GM18868 (cell line): ENCODE data around the gene SIN3A.
"Not testable (repeated sequence)": the region's sequence is repeated elsewhere in the genome, so short reads cannot be mapped to it uniquely, and the experiment has no call there.

ENCODE experiments used
- ATAC-seq: cut with Tn5 transposase; IDR thresholded peaks from one replicate; pipeline ENCODE4 v1.9.1; 2021; ENCODE audit warnings: mild to moderate bottlenecking, moderate library complexity; ENCODE audit not compliant: unreplicated experiment

SIN3A gene

GRCh38 chr15:75451674-75452363 lies at the start of gene SIN3A:
Gene SIN3A, minus strand, starts transcription at chr15:75451690. Its CDS starts 21,315 bp downstream, at chr15:75430375.
- peak; percentile 43 for ATAC-seq

DNA sequence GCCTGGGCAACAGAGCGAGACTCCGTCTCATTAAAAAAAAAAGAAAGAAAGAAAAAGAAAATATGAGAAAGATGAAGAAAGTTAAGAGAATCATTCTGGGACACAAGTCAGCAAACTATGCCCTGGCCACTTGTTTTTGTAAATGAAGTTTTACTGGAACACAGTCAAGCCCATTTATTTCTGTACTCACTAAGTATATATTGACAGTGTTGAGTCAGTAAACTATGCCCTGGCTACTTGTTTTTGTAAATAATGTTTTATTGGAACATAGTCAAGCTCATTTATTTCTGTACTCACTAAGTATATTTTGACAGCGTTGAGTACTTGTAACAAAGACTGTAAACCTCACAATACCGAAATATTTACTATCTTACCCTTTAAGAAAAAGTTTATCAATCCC lies 42.2 kb upstream of the SIN3A start:
- no peak for ATAC-seq

- no peak for ATAC-seq
Measured at GRCh38 chr15:75483961-75484360, 32.5 kb upstream of the SIN3A start.

DNA sequence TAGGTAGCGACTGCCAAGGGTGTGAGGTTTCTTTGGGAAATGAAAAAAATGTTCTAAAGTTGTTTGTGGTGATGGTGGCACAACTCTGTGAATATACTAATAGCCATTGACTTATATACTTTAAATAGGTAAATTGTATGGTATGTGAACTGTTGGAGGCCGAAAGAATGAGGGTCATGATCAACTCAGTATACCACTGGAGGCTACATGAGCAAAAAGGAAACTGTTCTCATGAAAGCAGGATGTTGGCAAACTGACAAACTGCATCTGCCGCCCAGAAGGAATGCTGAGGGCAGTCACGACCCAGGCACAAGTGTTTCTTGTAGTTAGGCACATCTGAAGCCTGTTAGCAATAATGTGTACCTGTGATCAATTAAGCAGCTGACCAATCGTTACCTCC lies 32.1 kb upstream of the SIN3A start:
- ATAC-seq = not testable (repeated sequence)

GRCh38 chr15:75483106-75483505 lies 31.6 kb upstream of the SIN3A start:
- ATAC-seq = no peak

GRCh38 chr15:75480463-75480862 lies 29.0 kb upstream of the SIN3A start:
- ATAC-seq = not testable (repeated sequence)

- no peak for ATAC-seq
Measured at GRCh38 chr15:75479670-75480069, 28.2 kb upstream of the SIN3A start.

DNA sequence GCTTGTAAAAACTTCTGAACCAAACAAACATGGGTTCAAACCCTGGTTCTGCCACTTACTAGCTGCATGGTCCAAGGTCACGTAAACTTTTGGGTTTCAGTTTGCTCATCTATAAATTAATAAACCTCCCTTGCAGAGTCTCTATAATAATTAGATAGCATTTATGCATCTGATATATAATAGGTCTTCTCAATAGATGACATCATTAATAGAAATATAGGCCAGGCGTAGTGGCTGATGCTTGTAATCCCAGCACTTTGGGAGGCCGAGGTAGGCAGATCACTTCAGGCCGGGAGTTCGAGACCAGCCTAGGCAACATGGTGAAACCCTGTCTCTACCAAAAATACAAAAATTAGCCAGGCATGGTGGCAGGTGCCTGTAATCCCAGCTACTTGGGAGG lies 25.6 kb upstream of the SIN3A start:
- ATAC-seq = not testable (repeated sequence)

GRCh38 chr15:75468913-75469598 lies 17.6 kb upstream of the SIN3A start:
- no peak for ATAC-seq

GRCh38 chr15:75460646-75461045 lies 9.2 kb upstream of the SIN3A start:
- ATAC-seq = no peak

GRCh38 chr15:75459581-75459980 lies 8.1 kb upstream of the SIN3A start:
- ATAC-seq = no peak

- no peak for ATAC-seq
Measured at GRCh38 chr15:75456710-75457109, 5.2 kb upstream of the SIN3A start.

DNA sequence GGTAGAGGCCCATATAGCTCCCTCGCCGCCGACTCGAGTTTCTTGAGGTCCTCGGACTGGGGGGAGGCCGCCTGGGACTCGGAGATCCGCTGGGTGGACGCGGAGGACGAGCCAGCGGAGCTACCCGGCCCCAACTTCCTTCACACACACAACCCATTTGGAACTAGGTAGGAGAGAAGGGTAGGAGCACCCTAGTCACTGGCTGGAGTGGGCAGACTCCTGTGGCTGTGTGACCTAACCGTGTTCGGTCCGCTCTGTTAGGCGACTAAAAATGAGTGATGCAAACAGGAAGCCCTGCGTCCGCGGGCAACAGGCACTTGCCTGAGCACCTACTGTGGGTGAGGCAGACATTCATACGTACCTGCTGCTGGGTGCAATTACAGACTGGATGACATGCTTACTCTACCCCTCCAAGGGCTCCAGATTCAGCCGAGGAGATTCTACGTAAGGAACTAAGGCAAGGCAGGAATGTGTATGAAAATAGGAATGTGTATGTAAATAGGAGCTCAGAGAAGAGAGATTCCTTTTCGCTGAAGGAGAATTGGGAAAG lies 4.6 kb upstream of the SIN3A start:
- ATAC-seq = no peak

DNA sequence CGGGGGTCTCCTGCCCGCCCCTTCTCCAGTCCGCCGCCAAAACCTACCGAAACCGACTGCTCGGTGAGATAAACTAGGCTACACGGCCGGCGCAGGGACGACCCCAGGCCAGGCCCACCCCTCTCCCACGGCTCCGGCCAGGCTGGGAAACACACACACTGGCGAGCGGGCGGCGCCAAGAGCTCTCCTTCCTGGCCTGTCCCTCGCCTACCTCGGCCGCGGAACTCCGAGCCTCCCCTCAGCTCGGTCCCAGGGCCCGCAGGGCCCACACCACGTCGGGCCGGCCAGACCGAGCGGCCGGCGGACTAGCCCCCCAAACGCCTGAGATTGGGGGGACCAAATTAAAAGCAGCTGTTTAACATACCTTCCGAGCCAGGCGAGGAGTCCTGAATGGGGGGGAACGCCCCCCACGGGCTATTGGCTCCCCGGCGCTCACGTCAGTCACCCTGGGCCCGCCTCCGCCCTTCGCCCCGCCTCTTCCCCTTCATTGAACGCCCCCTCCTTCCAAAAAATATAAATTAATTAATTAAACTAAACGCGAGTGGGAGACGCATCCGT lies 4.0 kb upstream of the SIN3A start:
- no peak for ATAC-seq

- no peak for ATAC-seq
Measured at GRCh38 chr15:75454471-75455378, 3.2 kb upstream of the SIN3A start.

DNA sequence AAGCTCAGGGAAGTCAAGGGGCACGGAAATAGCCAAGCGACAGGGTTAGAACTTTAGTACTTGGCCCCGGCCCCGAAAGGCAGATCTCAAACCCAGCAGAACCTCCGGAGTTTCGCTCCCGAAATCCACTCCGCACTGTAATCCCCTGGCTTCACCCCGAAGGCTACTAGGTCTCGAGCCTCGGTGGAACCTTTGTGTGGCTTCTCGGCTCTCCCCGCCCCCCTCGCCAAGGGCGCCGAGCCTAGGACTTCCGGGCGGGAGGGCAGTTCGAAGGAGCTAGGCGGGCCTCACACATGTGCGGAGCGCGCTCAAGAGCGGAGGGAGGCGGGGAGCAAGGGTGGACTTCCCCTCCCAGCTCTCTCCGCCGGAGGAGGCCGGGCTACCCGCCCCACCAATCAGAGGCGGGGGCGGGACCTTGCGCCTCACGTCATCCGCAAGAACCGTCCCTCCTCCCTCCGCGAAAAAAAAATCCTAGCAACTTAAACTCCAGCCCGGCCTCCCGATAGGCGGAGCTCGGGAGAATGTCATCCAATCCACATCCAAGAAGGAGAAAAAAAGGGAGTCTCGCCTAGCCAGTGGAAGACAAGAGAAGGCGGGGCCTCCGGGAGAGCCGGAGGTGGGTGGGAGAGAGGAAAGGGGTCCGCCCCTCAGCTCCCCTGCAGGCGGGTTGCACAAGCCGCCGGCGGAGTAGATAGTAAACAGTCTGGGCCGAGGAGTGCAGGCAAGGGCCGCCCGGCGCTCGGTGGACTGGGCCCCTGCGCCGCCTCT lies 2.4 kb upstream of the SIN3A start:
- peak; percentile 28 for ATAC-seq

DNA sequence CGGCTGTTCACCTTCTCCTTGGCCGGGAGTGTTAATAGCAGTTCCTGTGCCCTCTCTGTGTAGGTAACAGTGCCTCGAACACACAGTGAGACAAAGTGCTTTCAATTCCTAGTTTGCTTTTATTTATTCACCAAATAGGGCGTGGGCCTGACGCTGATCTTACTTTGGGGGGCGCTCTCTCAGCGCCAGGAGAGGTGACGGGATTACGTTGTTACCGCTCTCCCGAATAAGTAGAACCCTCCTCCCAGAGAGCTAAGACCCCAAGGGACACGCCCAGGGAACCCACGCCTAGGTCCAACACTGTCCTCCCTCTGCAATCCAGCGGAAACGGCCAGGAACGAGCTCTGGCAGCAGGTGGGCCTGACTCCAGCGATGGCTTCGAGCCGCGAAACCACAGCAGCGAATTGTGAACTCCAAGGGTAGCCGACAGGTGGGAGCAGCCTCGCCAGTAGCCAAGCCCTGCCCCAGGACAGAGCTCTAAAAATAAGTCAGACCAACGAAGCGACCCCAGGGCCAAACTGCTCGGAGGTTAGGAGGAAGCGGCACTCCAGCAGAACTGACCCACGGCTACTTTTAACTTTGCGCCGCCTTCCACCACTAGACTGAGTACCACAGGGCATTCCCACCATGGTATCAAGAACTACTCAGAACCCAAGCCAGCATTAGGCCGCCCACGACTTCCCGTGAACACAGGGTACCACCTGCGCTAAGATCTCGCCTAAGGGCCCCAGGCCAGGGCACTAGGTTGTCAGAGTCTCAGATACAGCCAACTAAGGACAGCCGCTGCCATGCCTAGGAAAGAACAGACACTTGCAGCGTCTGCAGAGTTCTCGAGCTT lies 1.6 kb upstream of the SIN3A start:
- ATAC-seq = no peak

GRCh38 chr15:75452364-75452864 lies 924 bp upstream of the SIN3A start:
- no peak for ATAC-seq

- ATAC-seq = no peak
Measured at GRCh38 chr15:75451202-75451673, 252 bp downstream of the SIN3A start.
